ENCODE results near the gene ACTR6.

DNA sequence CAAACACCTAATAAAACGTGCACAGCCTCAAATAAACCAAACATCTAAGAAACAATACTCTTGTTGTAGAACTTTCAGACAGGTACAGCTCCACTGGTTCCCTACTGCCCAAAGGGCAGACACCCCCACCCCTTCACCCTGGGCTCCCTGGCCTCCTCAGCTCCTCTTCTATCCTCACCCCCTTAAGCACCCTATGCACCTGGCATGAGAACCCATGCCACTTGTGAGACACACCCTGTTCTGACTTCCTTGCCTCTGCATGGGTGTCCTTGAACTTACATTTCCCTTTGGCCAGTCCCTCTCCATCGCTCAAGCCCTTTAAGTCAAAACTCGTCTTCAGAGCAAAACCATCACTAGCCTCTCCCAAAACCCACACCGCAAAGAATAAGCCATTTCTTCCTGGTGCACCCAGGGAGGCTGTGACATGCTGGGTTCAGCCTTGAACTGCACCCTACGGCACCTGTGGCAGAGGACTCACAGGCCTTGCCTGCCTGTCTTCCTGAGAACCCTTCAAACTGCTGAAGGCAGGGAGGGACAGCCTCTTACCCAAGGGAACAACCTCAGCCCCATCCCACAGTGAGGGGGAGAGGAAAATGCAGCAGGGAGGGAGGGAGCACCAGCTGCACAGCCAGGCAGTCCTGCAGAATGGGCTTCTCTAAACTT, 12.6 kb upstream of the ACTR6 start:
- no peak for TF ChIP-seq ZNF274 (IDR thresholded peaks at IDR 0.05; ENCODE audit: low read depth, low read length)
- no peak for TF ChIP-seq YY1 (IDR thresholded peaks at IDR 0.05; ENCODE audit: insufficient read depth, insufficient read length)
- TF ChIP-seq SUZ12 (IDR thresholded peaks at IDR 0.05; ENCODE audit: extremely low read depth, insufficient read depth, insufficient read length), result no peak

Measured in NT2/D1 (cell line).